Middle frontal gyrus (tissue), 1 donor: ENCODE measurements around the gene YWHAH.

Source experiments
- DNase-seq: peaks from one replicate; pipeline ENCODE4 v3.0.0-alpha.2; 2015; ENCODE audit warnings: low spot score; ENCODE audit errors: extremely low spot score

Gene YWHAH

GRCh38 chr22:31943978-31944699 lies at the start of gene YWHAH:
YWHAH (plus strand) TSS chr22:31944535; CDS start chr22:31944734, 199 bp downstream.
- peak; percentile 94 for DNase-seq

GRCh38 chr22:31895411-31896123 lies 48.8 kb upstream of the YWHAH start:
- DNase-seq = no peak

DNA sequence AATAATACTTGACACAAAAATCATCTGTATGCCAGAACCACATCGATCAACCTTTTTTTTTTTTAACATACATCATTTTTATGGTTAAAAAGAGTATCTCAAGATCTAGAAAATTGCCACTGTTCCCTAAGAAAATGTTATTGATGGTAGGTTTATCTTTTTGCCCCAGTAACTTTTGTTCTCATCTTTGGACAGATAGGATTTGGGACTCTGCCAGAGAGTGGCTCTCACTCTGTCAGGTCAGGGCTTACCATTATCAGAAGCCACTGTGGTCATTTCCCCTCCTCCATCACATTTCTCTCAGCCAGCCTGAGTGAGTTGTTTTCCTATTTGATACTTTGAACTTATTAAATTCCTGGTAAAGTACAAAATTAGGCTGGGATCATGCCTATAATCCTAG lies 47.9 kb upstream of the YWHAH start:
- no peak for DNase-seq

- DNase-seq = no peak
Observed at GRCh38 chr22:31897842-31898805, 46.2 kb upstream of the YWHAH start.

- DNase-seq = peak; percentile 46
Observed at GRCh38 chr22:31898926-31899325, 45.4 kb upstream of the YWHAH start.

DNA sequence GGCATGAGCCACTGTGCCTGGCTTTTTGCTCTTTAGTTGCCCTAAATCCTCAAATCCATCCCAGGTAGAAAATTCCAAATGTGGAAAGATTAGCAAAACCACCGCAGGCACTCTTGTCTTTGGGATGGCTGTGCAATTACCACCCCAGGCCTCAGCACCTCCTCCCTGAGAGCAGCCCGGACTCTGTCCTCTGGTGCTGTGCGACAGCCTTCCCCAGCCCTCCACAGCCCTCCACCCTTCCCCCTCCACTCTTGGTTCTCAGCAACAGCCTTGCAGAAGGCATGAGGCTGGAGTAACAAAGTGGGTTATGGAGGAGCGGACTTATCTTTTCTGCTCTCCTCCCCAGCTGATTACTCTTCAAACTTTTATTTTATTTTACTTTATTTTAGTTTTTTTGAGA lies 44.7 kb upstream of the YWHAH start:
- no peak for DNase-seq

DNA sequence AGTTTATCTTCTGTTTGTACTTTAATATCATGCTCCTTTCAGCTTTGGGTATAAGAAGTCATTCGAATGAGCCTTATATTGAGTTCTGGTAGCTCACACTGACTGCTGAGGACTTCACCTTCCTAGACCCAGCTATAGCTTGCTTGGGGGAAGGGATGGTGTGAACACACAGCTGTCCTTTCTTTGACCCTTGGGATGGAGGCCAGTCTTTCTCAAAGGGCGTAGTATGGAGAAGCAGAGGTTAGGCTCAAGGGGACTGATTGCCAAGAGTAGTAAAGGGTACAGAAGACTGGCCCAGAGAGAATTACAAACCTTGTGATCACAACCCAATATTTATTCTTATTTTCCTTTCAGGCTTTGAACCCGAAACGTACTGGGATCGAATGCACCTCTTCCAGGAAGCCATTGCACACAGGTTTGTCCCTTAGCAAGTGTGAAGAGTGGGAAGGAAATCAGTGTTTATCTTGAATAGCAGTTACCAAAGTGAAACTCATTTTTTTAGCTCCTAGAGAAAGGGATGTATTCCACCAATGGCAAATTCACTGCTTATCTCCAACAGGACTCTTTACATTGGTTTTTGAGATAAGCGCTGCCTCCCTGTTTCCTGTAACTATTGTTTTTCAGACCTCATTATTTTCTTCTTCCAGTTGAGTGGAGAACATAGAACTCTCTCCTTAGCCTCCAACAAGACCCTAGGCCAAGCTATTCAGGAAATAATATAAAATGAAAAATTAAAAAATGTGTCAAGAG lies 42.8 kb upstream of the YWHAH start:
- DNase-seq = no peak

DNA sequence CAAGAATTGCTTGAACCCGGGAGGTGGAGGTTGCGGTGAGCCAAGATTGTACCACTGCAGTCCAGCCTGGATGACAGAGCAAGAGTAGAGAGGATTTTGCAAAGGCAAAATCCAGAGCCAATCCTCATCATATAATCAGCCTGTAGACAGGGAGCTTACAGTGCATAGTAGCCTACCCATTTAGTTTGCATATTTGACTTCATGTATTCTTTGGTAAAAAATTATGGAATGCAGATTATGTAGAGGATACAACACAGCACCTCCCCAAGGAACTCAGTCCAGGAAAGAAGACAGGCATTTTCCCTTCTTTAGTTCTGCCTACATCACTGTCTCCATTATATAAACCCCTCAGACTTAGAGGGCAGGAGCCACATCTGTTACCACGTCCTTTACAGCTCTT lies 39.7 kb upstream of the YWHAH start:
- DNase-seq = no peak

DNA sequence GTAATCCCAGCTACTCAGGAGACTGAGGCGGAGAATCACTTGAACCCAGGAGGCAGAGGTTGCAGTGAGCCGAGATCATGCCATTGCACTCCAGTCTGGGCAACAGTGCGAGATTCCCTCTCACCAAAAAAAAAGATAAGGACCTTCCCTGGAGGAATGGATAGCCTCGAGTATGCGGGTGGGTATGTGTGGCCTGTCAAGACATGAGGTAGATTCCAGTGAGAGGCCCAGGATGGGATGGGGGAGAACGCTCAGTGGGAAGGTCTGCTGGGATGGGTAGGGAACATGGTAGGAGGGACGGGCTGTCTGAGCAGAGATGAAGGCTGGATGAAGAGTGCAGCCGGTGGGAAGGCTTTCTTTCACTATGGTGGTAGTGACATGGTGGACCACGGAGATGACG lies 39.0 kb upstream of the YWHAH start:
- DNase-seq = no peak

DNA sequence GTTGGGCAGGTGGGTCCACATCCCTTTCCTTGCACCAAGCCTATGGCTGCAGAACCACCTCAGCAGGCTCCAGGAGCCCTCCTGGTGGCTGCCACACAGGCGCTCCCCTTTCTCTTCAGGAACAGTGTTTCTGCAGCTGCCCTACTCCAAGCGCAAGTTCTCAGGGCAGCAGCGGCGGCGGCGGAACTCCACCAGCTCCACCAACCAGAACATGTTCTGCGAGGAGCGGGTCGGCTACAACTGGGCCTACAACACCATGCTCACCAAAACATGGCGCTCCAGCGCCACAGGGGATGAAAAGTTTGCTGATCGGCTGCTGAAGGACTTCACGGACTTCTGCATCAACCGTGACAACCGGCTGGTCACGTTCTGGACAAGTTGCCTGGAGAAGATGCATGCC lies 38.2 kb upstream of the YWHAH start:
- DNase-seq = no peak

DNA sequence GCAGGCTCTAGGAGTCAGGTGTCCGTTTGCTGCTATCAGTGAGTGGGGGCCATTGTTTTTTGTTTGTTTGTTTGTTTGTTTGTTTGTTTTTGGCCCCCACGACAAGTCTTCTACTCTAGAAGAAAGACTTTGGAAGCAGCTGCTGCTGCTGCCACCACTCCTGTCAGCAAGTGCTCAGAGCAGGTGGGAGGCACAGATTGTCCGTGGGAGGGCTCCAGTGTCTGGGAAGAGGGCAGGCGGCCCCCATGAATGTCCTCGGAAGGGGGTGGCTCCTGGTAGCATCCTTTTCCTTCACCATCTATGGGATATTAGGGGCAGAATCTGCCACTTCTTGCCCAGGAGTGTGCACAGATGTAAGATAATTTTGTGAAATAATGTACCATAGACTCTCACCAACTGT lies 37.8 kb upstream of the YWHAH start:
- no peak for DNase-seq

DNA sequence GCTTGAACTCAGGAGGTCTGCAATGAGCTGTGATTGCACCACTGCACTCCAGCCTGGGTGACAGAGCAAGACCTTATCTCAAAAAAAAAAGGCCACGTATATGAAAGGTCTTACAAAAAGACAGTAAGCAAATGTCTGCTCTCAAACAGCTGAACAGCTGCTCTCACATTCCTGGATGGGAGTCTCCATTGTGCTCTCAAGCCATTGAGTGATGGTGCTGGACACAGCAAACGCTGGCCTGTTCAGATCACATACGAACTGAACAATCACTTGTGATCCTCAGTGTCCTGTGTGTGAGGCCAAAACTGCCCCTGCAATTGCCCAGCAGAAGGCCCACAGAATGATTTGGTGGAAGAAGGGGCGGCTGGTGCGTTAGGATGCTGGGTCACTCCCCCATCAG lies 34.4 kb upstream of the YWHAH start:
- DNase-seq = no peak

GRCh38 chr22:31911565-31912406 lies 32.5 kb upstream of the YWHAH start:
- DNase-seq = no peak

DNA sequence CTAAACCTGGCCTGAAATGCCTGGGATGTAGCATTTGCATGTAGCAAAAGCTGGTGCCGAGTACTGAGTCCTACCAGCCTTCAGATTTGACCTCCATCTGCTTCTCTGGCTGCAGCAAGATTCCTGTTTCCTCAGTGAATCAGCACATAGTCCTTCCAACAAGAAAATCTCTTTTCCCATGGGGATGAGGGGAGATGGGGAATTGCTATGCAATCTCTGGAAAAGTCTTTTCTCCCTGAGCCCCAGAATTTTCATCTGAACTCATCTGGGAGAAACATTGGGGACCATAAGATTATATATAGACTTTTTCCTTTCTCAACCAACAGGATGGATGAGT lies 32.0 kb upstream of the YWHAH start:
- no peak for DNase-seq

GRCh38 chr22:31915586-31915985 lies 28.7 kb upstream of the YWHAH start:
- DNase-seq = no peak

GRCh38 chr22:31917227-31917921 lies 27.0 kb upstream of the YWHAH start:
- DNase-seq = no peak

DNA sequence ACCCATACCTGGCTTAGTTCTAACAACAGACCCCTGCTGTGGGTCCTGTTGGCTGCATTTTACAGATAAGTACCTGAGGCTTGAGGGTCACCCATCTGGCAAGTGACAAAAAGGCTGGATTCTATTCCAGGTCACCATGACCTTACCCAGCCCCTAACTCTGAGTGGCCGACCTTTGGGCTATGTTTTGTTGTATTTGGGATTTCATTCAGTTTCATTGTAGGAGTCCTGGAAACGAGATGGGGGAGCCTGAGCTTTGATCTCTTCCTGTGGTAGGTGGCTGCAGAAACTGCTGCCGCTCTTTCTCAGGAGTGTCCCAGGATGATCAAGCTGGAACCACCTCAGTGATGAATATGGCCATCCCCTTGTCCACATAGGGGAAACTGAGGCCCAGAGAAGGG lies 24.6 kb upstream of the YWHAH start:
- no peak for DNase-seq

DNA sequence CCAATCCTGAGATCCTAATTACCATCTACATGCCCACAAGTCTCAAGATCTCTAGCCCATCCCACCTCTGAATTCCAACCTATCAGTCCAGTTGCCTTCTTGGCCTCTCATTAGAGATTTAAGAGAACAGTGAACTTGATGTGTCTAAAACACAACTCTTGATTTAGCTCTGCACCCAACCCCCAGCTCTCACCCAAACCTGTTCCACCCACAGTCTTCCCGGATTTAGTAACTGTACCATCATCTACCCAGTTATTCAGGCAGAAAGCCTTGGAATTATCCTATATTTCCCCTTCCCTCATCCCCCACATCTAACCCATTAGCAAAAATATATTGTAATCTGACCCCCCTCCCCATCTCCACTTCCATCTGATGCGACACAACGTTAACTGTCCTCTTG lies 24.0 kb upstream of the YWHAH start:
- no peak for DNase-seq

DNA sequence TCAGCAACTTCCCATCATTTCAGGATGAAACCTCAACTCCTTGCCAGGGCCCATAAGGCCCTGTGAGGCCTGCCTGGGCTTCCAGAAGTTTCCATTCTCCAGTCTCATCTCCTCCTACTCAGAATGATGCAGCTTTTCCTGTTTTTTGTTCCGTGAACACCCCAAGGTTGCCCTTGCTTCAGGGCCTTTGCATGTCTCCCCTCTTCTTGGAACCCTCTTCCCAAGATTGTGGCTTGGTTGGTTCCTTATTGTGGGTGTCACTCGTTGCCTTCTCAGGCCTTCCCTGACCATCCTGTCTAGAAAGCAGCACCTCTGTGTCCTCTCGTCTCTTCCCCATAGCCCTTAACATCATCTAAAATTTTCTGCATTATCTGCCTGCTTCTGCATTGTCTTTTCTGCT lies 23.2 kb upstream of the YWHAH start:
- DNase-seq = no peak

DNA sequence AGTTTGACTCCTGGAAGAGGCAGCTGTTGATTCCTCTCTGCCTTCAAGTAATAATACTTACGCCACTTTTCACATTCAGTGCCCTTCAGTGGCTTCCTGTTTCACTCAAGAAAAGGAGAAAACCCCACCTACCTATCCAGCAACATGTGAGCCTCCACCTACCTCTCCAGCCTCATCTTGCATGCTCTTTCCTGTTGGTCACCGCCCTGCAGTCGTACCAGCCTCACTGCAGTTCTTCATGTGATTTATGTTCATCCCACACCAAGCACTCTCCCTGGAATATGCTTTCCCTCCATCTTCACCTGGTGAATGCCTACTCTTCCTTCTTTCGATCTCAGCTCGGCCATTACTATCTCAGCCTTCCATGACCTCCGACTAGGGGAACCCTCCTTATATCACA lies 21.8 kb upstream of the YWHAH start:
- no peak for DNase-seq
